GM12891 (cell line): ENCODE measurements around the gene ACY1.

Experiments used
- PAX5 ChIP-seq: IDR thresholded peaks from 2 replicates; pipeline ENCODE4 v1.6.1; 2011; ENCODE audit warnings: low read length, moderate library complexity, mild to moderate bottlenecking; ENCODE audit not compliant: insufficient read depth, severe bottlenecking
- POLR2A ChIP-seq: IDR thresholded peaks from 2 replicates; pipeline ENCODE4 v1.6.1; 2011; ENCODE audit warnings: low read depth, low read length, control low read depth
- POLR2AphosphoS5 ChIP-seq: IDR thresholded peaks from 2 replicates; pipeline ENCODE4 v1.6.1; 2011; ENCODE audit warnings: low read depth, low read length, control low read depth
- SPI1 ChIP-seq: IDR thresholded peaks from 2 replicates; pipeline ENCODE4 v1.6.1; 2011; ENCODE audit warnings: low read depth, low read length, control low read depth
- TAF1 ChIP-seq: IDR thresholded peaks from 2 replicates; pipeline ENCODE4 v1.6.1; 2011; ENCODE audit warnings: low read depth, low read length, control low read depth

- no peak for TF ChIP-seq PAX5
- TF ChIP-seq POLR2AphosphoS5 = no peak
- TF ChIP-seq POLR2A = no peak
- TF ChIP-seq SPI1 = no peak
- no peak for TF ChIP-seq TAF1
Observed at GRCh38 chr3:51940648-51941462, 42.5 kb upstream of the ACY1 start.
